B cell (primary cell): Measurements from ENCODE around the gene NUP62. TPM values are rescaled to one million over a fixed set of nuclear protein-coding genes. Genes with fewer than 3 reads are reported as not detected.

Experiments used
- ATAC-seq: fragments of 200-7000 bp; cut with Tn5 transposase; one replicate; pipeline ENCODE4 v1.10.0; 2021; ENCODE audit warnings: low read depth, mild to moderate bottlenecking, moderate number of reproducible peaks, moderate library complexity
- CTCF ChIA-PET: fragments of 350-600 bp; sonication (Branson Sonifier 250); formaldehyde crosslinking; loops from one replicate; lab custom pipeline; 2021; ENCODE audit warnings: antibody characterized with exemption, inconsistent platforms; lab: Charles Lee
- POLR2A ChIA-PET: fragments of 350-600 bp; sonication (Branson Sonifier 250); formaldehyde crosslinking; loops from one replicate; lab custom pipeline; 2021; ENCODE audit warnings: antibody characterized with exemption; lab: Charles Lee
- DNase-seq: peaks from one replicate; pipeline ENCODE4 v3.0.0; 2013
- H2AFZ ChIP-seq: 2 replicates; pipeline ENCODE4 v1.6.1; 2012; ENCODE audit warnings: mild to moderate bottlenecking, low read depth, low read length; ENCODE audit not compliant: insufficient read depth, poor library complexity, severe bottlenecking
- H3K27ac ChIP-seq, 2 donors: 1 replicate in 1 of 2; 2 replicates in 1 of 2; pipeline ENCODE4 v1.5.1; 2012 to 2013; ENCODE audit warnings: low read length in 2 of 2, mild to moderate bottlenecking in 2 of 2, moderate library complexity in 1 of 2
- H3K27me3 ChIP-seq, 4 experiments: fragments of 200-600 bp in 1 of 4; sonication (generic) in 1 of 4; replicated peaks in 1 of 4; 1 replicate in 2 of 4; 2 replicates in 2 of 4; pipeline versions ENCODE4 v1.6.1 to v1.7.0; 2013 to 2016; ENCODE audit warnings: low read length in 3 of 4, mild to moderate bottlenecking in 2 of 4, mixed read lengths in 1 of 4, moderate library complexity in 1 of 4; ENCODE audit not compliant: insufficient read depth in 4 of 4, control insufficient read depth in 3 of 4; ENCODE audit errors: control extremely low read depth in 1 of 4
- H3K36me3 ChIP-seq, 2 experiments: replicated peaks in 1 of 2; 1 replicate in 1 of 2; 2 replicates in 1 of 2; pipeline versions ENCODE4 v1.6.1 to v1.7.1; 2013; ENCODE audit warnings: low read length in 1 of 2; ENCODE audit not compliant: insufficient read depth in 2 of 2, control insufficient read depth in 1 of 2; ENCODE audit errors: control extremely low read depth in 1 of 2, extremely low read depth in 1 of 2
- H3K4me1 ChIP-seq, 2 donors: fragments of 200-600 bp in 1 of 2; sonication (generic) in 1 of 2; 1 replicate in 1 of 2; 2 replicates in 1 of 2; pipeline versions ENCODE4 v1.5.1 to v1.6.1; 2013 to 2017; ENCODE audit warnings: low read length in 2 of 2; ENCODE audit not compliant: control insufficient read depth in 2 of 2, insufficient read depth in 2 of 2
- H3K4me2 ChIP-seq: replicated peaks from 2 replicates; pipeline ENCODE3; 2012; ENCODE audit warnings: mild to moderate bottlenecking, low read depth, low read length; ENCODE audit not compliant: poor library complexity, severe bottlenecking
- H3K4me3 ChIP-seq, 5 experiments: fragments of 200-600 bp in 1 of 5; sonication (generic) in 1 of 5; 1 replicate in 3 of 5; 2 replicates in 2 of 5; pipeline versions ENCODE4 v1.5.1 to v1.7.0; 2011 to 2016; ENCODE audit warnings: low read length in 4 of 5, mild to moderate bottlenecking in 4 of 5, low read depth in 2 of 5, control low read depth in 1 of 5, moderate library complexity in 1 of 5; ENCODE audit not compliant: insufficient read depth in 1 of 5; ENCODE audit errors: control extremely low read depth in 1 of 5, extremely low read depth in 1 of 5
- H3K79me2 ChIP-seq: fragments of 200-600 bp; sonication (generic); one replicate; pipeline ENCODE4 v1.6.0; 2016; ENCODE audit warnings: low read length; ENCODE audit not compliant: control insufficient read depth, insufficient read depth
- H3K9ac ChIP-seq: fragments of 200-600 bp; sonication (generic); 2 replicates; pipeline ENCODE4 v1.6.1; 2017; ENCODE audit warnings: mild to moderate bottlenecking, low read length, moderate library complexity
- H3K9me3 ChIP-seq, 3 donors: one replicate each; pipeline versions ENCODE4 v1.6.1 to v1.7.1; 2013; ENCODE audit warnings: low read length in 2 of 3; ENCODE audit not compliant: control insufficient read depth in 2 of 3, insufficient read depth in 1 of 3; ENCODE audit errors: control extremely low read depth in 1 of 3
- H4K20me1 ChIP-seq: 2 replicates; pipeline ENCODE4 v1.6.0; 2012; ENCODE audit warnings: mild to moderate bottlenecking, low read length; ENCODE audit not compliant: insufficient read depth, control insufficient read depth, poor library complexity, severe bottlenecking
- H3K27ac Mint-ChIP-seq: one replicate; pipeline ENCODE4 v1.8.0; 2021; ENCODE audit warnings: mixed read lengths
- H3K27me3 Mint-ChIP-seq: one replicate; pipeline ENCODE4 v1.8.0; 2021; ENCODE audit warnings: mixed read lengths
- H3K4me1 Mint-ChIP-seq: one replicate; pipeline ENCODE4 v1.8.0; 2021; ENCODE audit warnings: mixed read lengths
- H3K4me3 Mint-ChIP-seq: one replicate; pipeline ENCODE4 v1.8.0; 2021; ENCODE audit warnings: mixed read lengths
- H3K9me3 Mint-ChIP-seq: one replicate; pipeline ENCODE4 v1.8.0; 2022; ENCODE audit warnings: mixed read lengths; ENCODE audit not compliant: insufficient read depth
- CTCF ChIP-seq: fragments of 200-600 bp; IDR thresholded peaks from one replicate; pipeline ENCODE4 v1.8.0; 2022; ENCODE audit warnings: antibody characterized with exemption, mild to moderate bottlenecking
- EZH2 ChIP-seq: IDR thresholded peaks from 2 replicates; pipeline ENCODE4 v1.6.1; 2012; ENCODE audit warnings: borderline replicate concordance, low read depth, mild to moderate bottlenecking, moderate library complexity, low read length; ENCODE audit not compliant: insufficient read depth, poor library complexity, severe bottlenecking
- WGBS: methylation state at CpG from one replicate; pipeline ENCODE4 v1.1.5; 2013; ENCODE audit warnings: missing lambda C conversion rate; ENCODE audit not compliant: insufficient coverage; 5-methylcytosine and 5-hydroxymethylcytosine counted together
- intact Hi-C: fragments of 100-400 bp; cut with micrococcal nuclease; formaldehyde crosslinking; loops from one replicate; pipeline ENCODE4 v1.10.0; 2022
- polyA plus RNA-seq: library from polyadenylated mRNA; depleted of rRNA; stranded (reverse); fragments of >200 nt; gene quantifications from 2 replicates; pipeline ENCODE4 v1.2.3, GENCODE V29; 2012
- total RNA-seq, 2 donors: library from RNA; stranded (reverse); fragments of 120-200 nt in 1 of 2; gene quantifications; 1 replicate in 1 of 2; 2 replicates in 1 of 2; pipeline versions ENCODE4 v1.2.3 to v1.2.4, GENCODE V29; 2013 to 2022

Gene NUP62
- total and polyA plus RNA-seq, 2 donors (not counting 1 experiment from before 2014, with no cell fraction given), result 25.2 to 75.7 TPM

- WGBS, result no CpG with 5 or more reads among the region's 1 CpG
- ATAC-seq, result no peak
- no peaks in the 10 kb centered on the region for H3K27me3 Mint-ChIP-seq
- no peak overlapping the region for H3K4me2 ChIP-seq
- peaks cover 0 to 7% (median 0%) of the 10 kb centered on the region in 3 donors for H3K9me3 ChIP-seq
- ChIA-PET POLR2A (interaction anchor here (0.9 kb wide), 1 partner anchor 14 kb away, joined by 3 read pairs; no protein-coding TSS in a partner anchor), CTCF (no interaction called here)
- peaks cover 55% of the 10 kb centered on the region for H3K4me1 Mint-ChIP-seq
- TF ChIP-seq CTCF, result no peak
- no peak for TF ChIP-seq EZH2
- no peaks in the 10 kb centered on the region for H3K9me3 Mint-ChIP-seq
- no peaks in the 10 kb centered on the region for H3K27me3 ChIP-seq
- no peak overlapping the region for H3K4me3 ChIP-seq
- H3K36me3 ChIP-seq, result no peaks in the 10 kb centered on the region
- no peak overlapping the region for H3K4me3 Mint-ChIP-seq
- DNase-seq, result no peak
- H3K9ac ChIP-seq, result no peak overlapping the region
- intact Hi-C loops, result no loop called here
- no peak overlapping the region for H3K27ac ChIP-seq
- H3K4me1 ChIP-seq, result peaks cover 30 to 46% of the 10 kb centered on the region in 2 donors
- H3K79me2 ChIP-seq, result peaks cover 4% of the 10 kb centered on the region
- no peak overlapping the region for H2AFZ ChIP-seq
- peaks cover 12% of the 10 kb centered on the region for H4K20me1 ChIP-seq
- H3K27ac Mint-ChIP-seq, result no peak overlapping the region
These were observed 36.6 kb downstream of the NUP62 start for GRCh38 chr19:49892716-49893115.

- no peaks in the 10 kb centered on the region for H3K27me3 Mint-ChIP-seq
- H3K4me1 ChIP-seq, result peaks cover 18 to 33% of the 10 kb centered on the region in 2 donors
- H3K9me3 Mint-ChIP-seq, result no peaks in the 10 kb centered on the region
- TF ChIP-seq CTCF (no peak), EZH2 (no peak)
- no peak overlapping the region for H3K4me2 ChIP-seq
- CTCF ChIA-PET, result interaction anchor here (0.7 to 1.2 kb wide), 2 partner anchors 26 to 106 kb away, joined by 3 read pairs; no protein-coding TSS in a partner anchor
- H4K20me1 ChIP-seq, result peaks cover 15% of the 10 kb centered on the region
- 96% methylated on average over 16 of the region's 17 CpGs for WGBS
- H3K9ac ChIP-seq, result no peak overlapping the region
- peaks cover 42% of the 10 kb centered on the region for H3K4me1 Mint-ChIP-seq
- DNase-seq (no peak), ATAC-seq (no peak)
- H3K27ac ChIP-seq, result no peak overlapping the region
- H3K79me2 ChIP-seq, result peaks cover 4% of the 10 kb centered on the region
- peak overlapping the region; percentile 26 for H3K27ac Mint-ChIP-seq
- peak overlapping the region; percentile 23 for H3K4me3 Mint-ChIP-seq
- H3K36me3 ChIP-seq, result no peaks in the 10 kb centered on the region
- intact Hi-C loops, result no loop called here
- POLR2A ChIA-PET, result interaction anchor here (0.6 to 2.1 kb wide), 4 partner anchors 20 to 999 kb away, joined by 3 to 8 read pairs (median 3); no protein-coding TSS in a partner anchor
- peaks cover 0 to 7% (median 0%) of the 10 kb centered on the region in 3 donors for H3K9me3 ChIP-seq
- H3K27me3 ChIP-seq, result no peaks in the 10 kb centered on the region
- no peak overlapping the region for H2AFZ ChIP-seq
- no peak overlapping the region for H3K4me3 ChIP-seq
These were observed 37.9 kb downstream of the NUP62 start for GRCh38 chr19:49891393-49891792.
